H1 (cell line): ENCODE results near the gene OR4E2.
"Not testable (repeated sequence)": the region's sequence is repeated elsewhere in the genome, so short reads cannot be mapped to it uniquely, and the experiment has no call there.

Source experiments
- BACH1 ChIP-seq: IDR thresholded peaks from 2 replicates; pipeline ENCODE4 v1.6.1; 2012; ENCODE audit warnings: low read length, improper control_type of control experiment
- CTCF ChIP-seq, 3 experiments: IDR thresholded peaks; 1 replicate in 2 of 3; 2 replicates in 1 of 3; pipeline versions ENCODE4 v1.5.1 to v1.6.1; 2011; ENCODE audit warnings: low read length in 3 of 3, mild to moderate bottlenecking in 3 of 3, inconsistent platforms in 2 of 3, low read depth in 1 of 3, moderate library complexity in 1 of 3; ENCODE audit not compliant: insufficient read depth in 1 of 3; ENCODE audit errors: control extremely low read depth in 1 of 3
- EP300 ChIP-seq, 2 experiments: IDR thresholded peaks; 1 replicate in 1 of 2; 2 replicates in 1 of 2; pipeline ENCODE4 v1.6.1; 2011 to 2012; ENCODE audit warnings: low read depth in 2 of 2, low read length in 2 of 2, mild to moderate bottlenecking in 2 of 2, borderline replicate concordance in 1 of 2, inconsistent platforms in 1 of 2, moderate library complexity in 1 of 2
- EZH2 ChIP-seq: fragments of 200-600 bp; sonication (generic); IDR thresholded peaks from 2 replicates; pipeline ENCODE4 v1.7.1; 2012; ENCODE audit warnings: low read depth, mild to moderate bottlenecking, moderate library complexity, low read length, inconsistent platforms; ENCODE audit not compliant: severe bottlenecking
- KDM1A ChIP-seq: fragments of 200-600, 300-600 bp; sonication (generic); IDR thresholded peaks from 2 replicates; pipeline ENCODE4 v1.7.1; 2016; ENCODE audit warnings: mild to moderate bottlenecking, low read length, borderline replicate concordance
- MAFK ChIP-seq: IDR thresholded peaks from 2 replicates; pipeline ENCODE4 v1.6.1; 2012; ENCODE audit warnings: low read depth, mild to moderate bottlenecking, improper control_type of control experiment, low read length
- MAX ChIP-seq: IDR thresholded peaks from 2 replicates; pipeline ENCODE4 v1.6.1; 2012; ENCODE audit warnings: inconsistent platforms
- POLR2A ChIP-seq, 2 experiments: IDR thresholded peaks; 1 replicate in 1 of 2; 2 replicates in 1 of 2; pipeline ENCODE4 v1.6.1; 2011; ENCODE audit warnings: low read depth in 2 of 2, low read length in 2 of 2, mild to moderate bottlenecking in 2 of 2; ENCODE audit errors: control extremely low read depth in 1 of 2
- POLR2AphosphoS5 ChIP-seq: IDR thresholded peaks from 2 replicates; pipeline ENCODE4 v1.6.1; 2011; ENCODE audit warnings: low read depth, low read length
- RAD21 ChIP-seq, 2 experiments: IDR thresholded peaks in 1 of 2; conservative IDR thresholded peaks in 1 of 2; 2 replicates each; pipeline ENCODE4 v1.6.1; 2011; ENCODE audit warnings: low read depth in 2 of 2, low read length in 2 of 2, improper control_type of control experiment in 1 of 2, inconsistent platforms in 1 of 2, mild to moderate bottlenecking in 1 of 2, moderate library complexity in 1 of 2
- SIX5 ChIP-seq: IDR thresholded peaks from 2 replicates; pipeline ENCODE4 v1.6.1; 2011; ENCODE audit warnings: mild to moderate bottlenecking, low read depth, low read length
- SUZ12 ChIP-seq: fragments of 200-600 bp; sonication (generic); IDR thresholded peaks from 2 replicates; pipeline ENCODE4 v1.6.1; 2012; ENCODE audit warnings: mild to moderate bottlenecking, inconsistent platforms, low read length, moderate library complexity, mixed read lengths
- USF2 ChIP-seq: IDR thresholded peaks from 2 replicates; pipeline ENCODE4 v1.6.1; 2011; ENCODE audit warnings: low read length, improper control_type of control experiment

- TF ChIP-seq USF2; POLR2AphosphoS5; CTCF (IDR thresholded peaks at IDR 0.05; ENCODE audit: control extremely low read depth in 1 of 3, insufficient read depth in 1 of 3, low read depth in 1 of 3, low read length in 3 of 3); EP300 (IDR thresholded peaks at IDR 0.05; ENCODE audit: borderline replicate concordance in 1 of 2, low read depth in 2 of 2, low read length in 2 of 2); KDM1A; POLR2A (IDR thresholded peaks at IDR 0.05; ENCODE audit: control extremely low read depth in 1 of 2, low read depth in 2 of 2, low read length in 2 of 2); SIX5; MAFK; SUZ12; BACH1; MAX; EZH2; RAD21 (IDR thresholded peaks at IDR 0.05 in 1 of 2, conservative IDR thresholded peaks at IDR 0.05 in 1 of 2; ENCODE audit: low read depth in 2 of 2, low read length in 2 of 2): not testable (repeated sequence)
These were observed 44.9 kb downstream of the OR4E2 start for GRCh38 chr14:21698538-21698937.
